Mesenchymal stem cell (in vitro differentiated cells and primary cell): ENCODE data around the gene CCDC85A.

ENCODE experiments used
- DNase-seq: peaks from one replicate; pipeline ENCODE4 v3.0.0-alpha.2; 2013
- H2AFZ ChIP-seq: one replicate; pipeline ENCODE4 v1.6.1; 2013; ENCODE audit warnings: low read depth, mild to moderate bottlenecking, control low read depth, inconsistent platforms, low read length, moderate library complexity
- H2AK5ac ChIP-seq: 2 replicates; pipeline ENCODE4 v1.6.1; 2013; ENCODE audit warnings: low read length, moderate library complexity, mild to moderate bottlenecking, inconsistent platforms; ENCODE audit not compliant: severe bottlenecking
- H2BK120ac ChIP-seq: one replicate; pipeline ENCODE4 v1.6.1; 2013; ENCODE audit warnings: low read depth, mild to moderate bottlenecking, inconsistent platforms, low read length, moderate library complexity
- H2BK12ac ChIP-seq, 2 experiments: one replicate each; pipeline ENCODE4 v1.6.1; 2013; ENCODE audit warnings: inconsistent platforms in 2 of 2, low read length in 2 of 2, mild to moderate bottlenecking in 2 of 2, moderate library complexity in 2 of 2, control low read depth in 1 of 2
- H2BK15ac ChIP-seq: one replicate; pipeline ENCODE4 v1.6.1; 2013; ENCODE audit warnings: mild to moderate bottlenecking, low read depth, inconsistent platforms; ENCODE audit not compliant: poor library complexity, severe bottlenecking
- H2BK5ac ChIP-seq: 2 replicates; pipeline ENCODE4 v1.6.1; 2013; ENCODE audit warnings: low read depth, mild to moderate bottlenecking, low read length, control low read depth, inconsistent platforms; ENCODE audit not compliant: poor library complexity, severe bottlenecking
- H3K14ac ChIP-seq, 2 experiments: one replicate each; pipeline ENCODE4 v1.6.1; 2013; ENCODE audit warnings: inconsistent platforms in 2 of 2, low read length in 2 of 2, control low read depth in 1 of 2, mild to moderate bottlenecking in 1 of 2, moderate library complexity in 1 of 2
- H3K18ac ChIP-seq, 2 experiments: one replicate each; pipeline ENCODE4 v1.6.1; 2013; ENCODE audit warnings: inconsistent platforms in 2 of 2, low read length in 2 of 2, control low read depth in 1 of 2, low read depth in 1 of 2, mild to moderate bottlenecking in 1 of 2
- H3K23ac ChIP-seq, 2 experiments: one replicate each; pipeline ENCODE4 v1.6.1; 2013; ENCODE audit warnings: inconsistent platforms in 2 of 2, low read length in 2 of 2, mild to moderate bottlenecking in 2 of 2, moderate library complexity in 2 of 2, control low read depth in 1 of 2
- H3K27ac ChIP-seq: 2 replicates; pipeline ENCODE4 v1.5.1; 2013; ENCODE audit warnings: mild to moderate bottlenecking, moderate library complexity, low read length, control low read depth, inconsistent platforms; ENCODE audit not compliant: poor library complexity, severe bottlenecking
- H3K27me3 ChIP-seq, 2 experiments: 2 replicates each; pipeline versions ENCODE4 v1.6.1 to v1.7.0; 2013; ENCODE audit warnings: low read length in 2 of 2, mild to moderate bottlenecking in 2 of 2, moderate library complexity in 2 of 2, control low read depth in 1 of 2, inconsistent platforms in 1 of 2; ENCODE audit not compliant: control insufficient read depth in 1 of 2, insufficient read depth in 1 of 2
- H3K36me3 ChIP-seq, 2 experiments: 2 replicates each; pipeline versions ENCODE4 v1.6.1 to v1.7.0; 2013; ENCODE audit warnings: low read length in 2 of 2, control low read depth in 1 of 2, inconsistent platforms in 1 of 2, low read depth in 1 of 2, mild to moderate bottlenecking in 1 of 2; ENCODE audit not compliant: insufficient read depth in 2 of 2, control insufficient read depth in 1 of 2
- H3K4ac ChIP-seq, 2 experiments: one replicate each; pipeline ENCODE4 v1.6.1; 2013; ENCODE audit warnings: inconsistent platforms in 2 of 2, low read length in 2 of 2, mild to moderate bottlenecking in 2 of 2, moderate library complexity in 2 of 2, control low read depth in 1 of 2, low read depth in 1 of 2
- H3K4me1 ChIP-seq: 2 replicates; pipeline ENCODE4 v1.6.1; 2013; ENCODE audit warnings: low read depth, low read length, control low read depth; ENCODE audit not compliant: control insufficient read depth, insufficient read depth
- H3K4me2 ChIP-seq: 2 replicates; pipeline ENCODE4 v1.6.1; 2013; ENCODE audit warnings: low read length, mild to moderate bottlenecking, inconsistent platforms; ENCODE audit not compliant: poor library complexity, severe bottlenecking
- H3K4me3 ChIP-seq, 2 experiments: 2 replicates each; pipeline versions ENCODE4 v1.5.1 to v1.7.0; 2013; ENCODE audit warnings: low read length in 2 of 2, mild to moderate bottlenecking in 2 of 2, control low read depth in 1 of 2, low read depth in 1 of 2; ENCODE audit not compliant: insufficient read depth in 1 of 2
- H3K79me1 ChIP-seq: replicated peaks from 2 replicates; pipeline ENCODE4 v1.6.1; 2013; ENCODE audit warnings: mild to moderate bottlenecking, control low read depth, low read length, inconsistent platforms; ENCODE audit not compliant: poor library complexity, severe bottlenecking
- H3K9ac ChIP-seq: 2 replicates; pipeline ENCODE4 v1.7.0; 2013; ENCODE audit warnings: mild to moderate bottlenecking, low read length, moderate library complexity
- H3K9me3 ChIP-seq: 2 replicates; pipeline ENCODE4 v1.7.0; 2013; ENCODE audit warnings: mild to moderate bottlenecking, low read length; ENCODE audit not compliant: control insufficient read depth
- H4K8ac ChIP-seq: one replicate; pipeline ENCODE4 v1.6.1; 2013; ENCODE audit warnings: inconsistent platforms, mild to moderate bottlenecking, low read length, moderate library complexity
- H4K91ac ChIP-seq: one replicate; pipeline ENCODE4 v1.6.1; 2013; ENCODE audit warnings: mild to moderate bottlenecking, low read length, inconsistent platforms
- WGBS: methylation state at CpG from one replicate; pipeline ENCODE4 v1.1.7; 2013; ENCODE audit warnings: mixed read lengths; 5-methylcytosine and 5-hydroxymethylcytosine counted together

Gene CCDC85A

GRCh38 chr2:56199492-56199891 is 15.7 kb downstream of the CCDC85A start:
- Histone ChIP-seq H3K79me1 (no peaks in the 10 kb centered on the region), H2AFZ (no peak overlapping the region), H4K91ac (no peak overlapping the region), H2BK15ac (no peak overlapping the region), H3K4me1 (no peaks in the 10 kb centered on the region), H3K23ac (no peak overlapping the region), H3K18ac (no peak overlapping the region), H2BK120ac (no peak overlapping the region), H3K9me3 (no peaks in the 10 kb centered on the region), H3K4me3 (no peak overlapping the region), H4K8ac (no peak overlapping the region), H3K4me2 (no peak overlapping the region), H3K27ac (no peak overlapping the region), H3K9ac (no peak overlapping the region), H3K27me3 (no peaks in the 10 kb centered on the region), H3K4ac (no peak overlapping the region), H2AK5ac (no peak overlapping the region), H3K14ac (no peak overlapping the region), H2BK5ac (no peak overlapping the region), H3K36me3 (no peaks in the 10 kb centered on the region), H2BK12ac (no peak overlapping the region)
- no CpG with 5 or more reads among the region's 1 CpG for WGBS
- peak; percentile 77 for DNase-seq

DNA sequence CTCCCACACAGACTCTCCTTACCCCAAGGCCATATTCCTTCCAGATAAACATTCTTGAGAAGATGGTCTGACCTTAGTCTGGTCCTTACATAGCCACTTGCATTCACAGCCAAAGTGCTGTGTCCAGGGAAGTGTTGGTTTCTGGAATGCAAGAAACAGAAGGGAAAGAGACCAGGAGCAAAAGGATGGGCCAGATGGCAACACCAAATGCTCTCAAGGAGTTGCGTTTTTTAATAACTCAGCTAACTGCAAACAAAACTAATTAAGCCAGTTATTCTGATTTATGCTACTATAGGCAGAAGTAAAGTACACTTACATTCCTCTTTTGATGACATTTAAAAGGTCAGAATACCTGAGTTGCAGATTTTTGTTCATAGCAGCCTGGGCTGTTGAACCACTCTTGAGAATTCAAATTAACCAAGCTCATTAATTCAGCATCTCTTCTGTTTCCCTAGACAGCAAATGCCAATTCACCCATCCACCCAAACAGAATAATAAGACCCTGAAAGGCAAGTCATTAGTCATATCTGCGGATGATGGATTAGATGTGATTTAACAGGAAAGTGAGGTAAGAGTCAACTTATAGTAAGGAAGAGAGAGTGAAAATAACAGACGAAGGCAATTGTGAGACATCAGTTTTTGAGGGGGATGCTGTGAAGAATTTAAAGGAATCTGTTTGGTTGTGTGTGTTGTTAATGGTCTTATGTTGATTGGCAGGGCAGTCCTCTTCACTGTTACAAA is 18.8 kb downstream of the CCDC85A start:
- Histone ChIP-seq H3K36me3 (no peaks in the 10 kb centered on the region), H2BK12ac (no peak overlapping the region), H3K18ac (peak overlapping the region in 1 of 2 experiments; percentile 18), H3K9ac (no peak overlapping the region), H3K4ac (no peak overlapping the region), H2AFZ (no peak overlapping the region), H2AK5ac (no peak overlapping the region), H3K79me1 (no peaks in the 10 kb centered on the region), H4K91ac (no peak overlapping the region), H2BK15ac (no peak overlapping the region), H3K23ac (no peak overlapping the region), H3K14ac (no peak overlapping the region), H3K9me3 (no peaks in the 10 kb centered on the region), H3K4me3 (no peak overlapping the region), H3K4me1 (no peaks in the 10 kb centered on the region), H4K8ac (no peak overlapping the region), H3K27me3 (no peaks in the 10 kb centered on the region), H2BK5ac (no peak overlapping the region), H3K4me2 (no peak overlapping the region), H3K27ac (no peak overlapping the region), H2BK120ac (no peak overlapping the region)
- DNase-seq, result no peak
- WGBS, result 91% methylated on average over 2 of the region's 3 CpGs

GRCh38 chr2:56204556-56204955 is 20.8 kb downstream of the CCDC85A start:
- H3K23ac ChIP-seq, result no peak overlapping the region
- H3K79me1 ChIP-seq, result no peaks in the 10 kb centered on the region
- H3K9ac ChIP-seq, result no peak overlapping the region
- no peak overlapping the region for H3K27ac ChIP-seq
- no peaks in the 10 kb centered on the region for H3K27me3 ChIP-seq
- no peak overlapping the region for H4K91ac ChIP-seq
- H2BK120ac ChIP-seq, result no peak overlapping the region
- 90% methylated on average over 3 of the region's 3 CpGs for WGBS
- H2BK12ac ChIP-seq, result no peak overlapping the region
- H4K8ac ChIP-seq, result no peak overlapping the region
- no peak overlapping the region for H2AFZ ChIP-seq
- no peak overlapping the region for H2BK5ac ChIP-seq
- no peak overlapping the region for H3K18ac ChIP-seq
- H3K4me1 ChIP-seq, result no peaks in the 10 kb centered on the region
- H2AK5ac ChIP-seq, result no peak overlapping the region
- DNase-seq, result no peak
- H3K9me3 ChIP-seq, result no peaks in the 10 kb centered on the region
- H3K14ac ChIP-seq, result no peak overlapping the region
- H2BK15ac ChIP-seq, result no peak overlapping the region
- no peak overlapping the region for H3K4me3 ChIP-seq
- no peak overlapping the region for H3K4ac ChIP-seq
- no peak overlapping the region for H3K4me2 ChIP-seq
- no peaks in the 10 kb centered on the region for H3K36me3 ChIP-seq

GRCh38 chr2:56206250-56206649 is 22.5 kb downstream of the CCDC85A start:
- H3K23ac ChIP-seq, result no peak overlapping the region
- no peak overlapping the region for H3K18ac ChIP-seq
- H3K4me2 ChIP-seq, result no peak overlapping the region
- H2BK120ac ChIP-seq, result no peak overlapping the region
- WGBS, result 50% methylated on average over 1 of the region's 1 CpG
- no peak overlapping the region for H2BK15ac ChIP-seq
- H3K4me3 ChIP-seq, result no peak overlapping the region
- H3K27me3 ChIP-seq, result no peaks in the 10 kb centered on the region
- no peak for DNase-seq
- H3K9me3 ChIP-seq, result no peaks in the 10 kb centered on the region
- no peak overlapping the region for H2BK12ac ChIP-seq
- H3K9ac ChIP-seq, result no peak overlapping the region
- H3K79me1 ChIP-seq, result no peaks in the 10 kb centered on the region
- no peak overlapping the region for H2BK5ac ChIP-seq
- H3K4me1 ChIP-seq, result no peaks in the 10 kb centered on the region
- H3K14ac ChIP-seq, result no peak overlapping the region
- H3K36me3 ChIP-seq, result no peaks in the 10 kb centered on the region
- H3K27ac ChIP-seq, result no peak overlapping the region
- H4K91ac ChIP-seq, result no peak overlapping the region
- H4K8ac ChIP-seq, result no peak overlapping the region
- H2AFZ ChIP-seq, result no peak overlapping the region
- no peak overlapping the region for H2AK5ac ChIP-seq
- H3K4ac ChIP-seq, result no peak overlapping the region
